GM08714 (cell line): ENCODE results near the gene CPA2.

Experiments
- H3K4me3 ChIP-seq: fragments of 200-500 bp; sonication (Bioruptor generic); 2 replicates; pipeline ENCODE4 v1.5.1; 2014; ENCODE audit warnings: mild to moderate bottlenecking, low read length, inconsistent platforms
- ZNF274 ChIP-seq: IDR thresholded peaks from 2 replicates; pipeline ENCODE4 v1.6.1; 2012; ENCODE audit warnings: mild to moderate bottlenecking, low read depth, low read length

Gene CPA2

DNA sequence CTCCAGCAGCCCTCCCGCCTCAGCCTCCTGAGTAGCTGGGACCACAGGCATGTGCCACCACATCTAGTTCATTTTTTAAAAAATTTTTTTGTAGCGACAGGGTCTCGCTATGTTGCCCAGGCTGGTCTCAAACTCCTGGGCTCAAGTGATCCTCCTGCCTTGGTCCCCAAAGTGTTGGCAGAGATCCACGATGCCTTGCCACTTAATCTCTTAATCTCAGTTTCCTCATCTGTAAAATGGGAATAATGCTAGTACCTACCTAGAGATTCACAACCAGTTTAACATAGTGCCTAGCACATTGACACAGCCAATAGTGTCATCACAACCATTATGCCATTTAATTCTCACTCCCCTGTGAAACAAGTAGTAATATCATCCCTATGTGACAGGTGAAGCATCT, 21.5 kb downstream of the CPA2 start:
- TF ChIP-seq ZNF274, result no peak

DNA sequence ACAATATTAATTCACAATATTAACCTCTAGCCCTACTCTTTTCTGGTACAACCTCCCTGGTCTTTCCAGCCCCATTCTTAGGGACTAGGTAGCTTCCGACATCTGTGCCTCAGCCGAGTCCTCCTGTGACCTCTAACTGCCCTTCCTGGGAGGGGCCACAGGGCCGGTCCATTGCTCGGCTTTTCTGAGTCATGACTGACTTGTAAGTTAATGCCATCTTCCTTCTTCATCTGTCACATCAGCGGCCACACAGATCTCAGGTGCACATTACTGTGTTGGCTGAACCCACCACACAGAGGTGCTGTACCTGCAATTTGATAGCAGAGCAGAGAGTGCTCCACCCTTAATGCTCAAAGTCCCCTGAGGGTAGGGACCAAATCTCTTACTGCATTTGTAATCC, 22.2 kb downstream of the CPA2 start:
- no peak overlapping the region for H3K4me3 ChIP-seq

More for the DNA sequence above, 21.5 kb downstream of the CPA2 start:
- H3K4me3 ChIP-seq, result no peak overlapping the region

DNA sequence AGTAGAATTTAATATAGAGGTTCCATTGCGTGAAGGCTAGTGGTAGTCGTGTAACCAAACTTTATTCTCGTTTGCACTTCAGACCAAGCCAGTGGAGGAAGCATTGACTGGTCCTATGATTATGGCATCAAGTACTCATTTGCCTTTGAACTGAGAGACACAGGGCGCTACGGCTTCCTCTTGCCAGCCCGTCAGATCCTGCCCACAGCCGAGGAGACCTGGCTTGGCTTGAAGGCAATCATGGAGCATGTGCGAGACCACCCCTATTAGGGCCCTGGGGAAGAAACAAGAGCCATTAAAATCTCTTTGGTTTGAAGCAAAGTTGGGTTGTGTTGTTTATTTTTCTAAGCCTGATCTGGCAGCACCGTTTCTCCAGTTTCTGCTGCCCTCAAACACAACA, 22.8 kb downstream of the CPA2 start:
- H3K4me3 ChIP-seq, result no peak overlapping the region
- TF ChIP-seq ZNF274, result no peak

More for the DNA sequence above, 22.2 kb downstream of the CPA2 start:
- TF ChIP-seq ZNF274, result no peak

DNA sequence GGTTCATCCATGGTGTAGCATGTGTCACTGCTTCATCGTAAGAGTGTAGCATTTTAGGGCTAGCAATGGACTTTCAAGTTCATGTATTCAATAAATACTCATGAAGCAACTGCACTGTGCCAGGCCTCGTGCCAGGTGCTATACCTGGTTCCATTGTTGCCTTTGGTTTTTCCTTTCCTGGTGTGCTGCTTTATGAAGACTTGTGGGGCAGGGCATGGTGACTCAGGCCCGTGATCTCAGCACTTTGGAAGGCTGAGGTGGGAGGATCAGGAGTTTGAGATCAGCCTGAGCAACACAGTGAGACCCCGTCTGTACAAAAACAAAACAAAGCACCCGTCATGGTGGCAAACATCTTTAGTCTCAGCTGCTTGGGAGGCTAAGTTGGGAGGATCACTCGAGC, 24.1 kb downstream of the CPA2 start:
- no peak for TF ChIP-seq ZNF274
- H3K4me3 ChIP-seq, result no peak overlapping the region

DNA sequence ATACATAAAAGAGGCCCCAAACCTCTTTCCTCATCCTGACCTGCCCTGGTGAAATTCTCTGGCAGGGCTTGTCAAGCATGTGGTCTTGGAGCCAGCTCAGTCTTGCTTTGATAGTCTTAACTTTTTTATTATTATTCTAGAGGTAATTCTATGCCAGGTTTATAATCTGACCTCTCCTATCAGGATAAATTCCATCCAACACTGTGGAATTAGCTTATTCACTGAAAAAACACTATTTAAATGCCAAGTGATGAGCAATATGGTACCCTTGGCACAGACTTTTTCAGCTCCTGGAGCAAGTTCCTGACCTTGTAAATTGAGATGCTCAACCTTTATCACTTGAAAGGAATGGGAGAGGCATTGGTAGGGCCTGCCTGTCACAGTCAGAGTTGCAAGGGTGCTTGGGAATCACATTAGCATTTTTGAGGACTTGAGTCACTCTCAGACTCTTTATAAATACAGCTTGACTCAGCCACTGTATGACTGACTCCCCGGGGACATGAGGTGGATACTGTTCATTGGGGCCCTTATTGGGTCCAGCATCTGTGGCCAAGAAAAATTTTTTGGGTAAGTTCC, 26.1 kb downstream of the CPA2 start, which contains the start of gene CPA4:
Gene CPA4 (plus strand): TSS at position 480 of the 576 bp plus-strand sequence. CDS start 20 bp downstream, at position 500.
- no peak for TF ChIP-seq ZNF274
- H3K4me3 ChIP-seq, result no peak within 1 kb of the TSS; the same call in 1 of the 2 replicates

DNA sequence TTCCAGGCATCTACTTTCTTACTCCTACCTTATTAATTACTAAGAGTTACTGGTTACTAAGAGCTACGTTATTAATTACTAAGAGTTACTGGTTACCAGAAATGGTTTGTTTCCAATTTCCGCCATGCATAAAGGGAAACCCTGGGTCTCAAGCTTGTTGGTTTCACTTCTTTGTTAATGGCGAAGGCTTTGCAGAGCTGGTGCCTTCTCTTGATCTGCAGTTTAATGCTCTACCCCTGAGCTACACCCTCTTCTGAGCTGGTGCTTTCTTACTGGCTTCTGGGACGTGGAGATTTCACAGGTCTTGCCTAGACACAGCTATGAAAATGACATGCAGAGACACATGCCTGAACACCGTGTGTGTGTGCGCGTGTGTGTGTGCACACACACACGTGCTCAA, 26.9 kb downstream of the CPA2 start:
- TF ChIP-seq ZNF274, result no peak
- H3K4me3 ChIP-seq, result no peak overlapping the region

DNA sequence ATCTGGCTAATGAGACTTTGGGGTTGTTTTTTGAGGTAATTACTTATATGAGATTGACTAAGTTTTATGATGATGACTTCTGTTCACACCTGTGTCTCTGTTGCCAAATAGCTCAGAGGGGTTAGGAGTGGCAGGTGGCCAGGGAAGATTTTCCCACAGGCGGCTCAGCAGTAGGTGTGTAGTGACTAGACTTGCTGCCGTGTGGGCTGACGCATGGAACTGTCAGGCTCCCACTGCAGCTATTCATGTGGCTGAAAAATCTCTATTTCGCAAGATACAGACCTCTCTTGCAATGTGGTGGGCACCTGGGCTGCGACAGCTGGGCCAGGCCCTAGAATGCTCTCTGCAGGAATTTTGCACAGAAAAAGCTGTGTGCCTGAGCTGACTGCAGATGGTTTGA, 27.7 kb downstream of the CPA2 start:
- TF ChIP-seq ZNF274, result no peak
- no peak overlapping the region for H3K4me3 ChIP-seq

DNA sequence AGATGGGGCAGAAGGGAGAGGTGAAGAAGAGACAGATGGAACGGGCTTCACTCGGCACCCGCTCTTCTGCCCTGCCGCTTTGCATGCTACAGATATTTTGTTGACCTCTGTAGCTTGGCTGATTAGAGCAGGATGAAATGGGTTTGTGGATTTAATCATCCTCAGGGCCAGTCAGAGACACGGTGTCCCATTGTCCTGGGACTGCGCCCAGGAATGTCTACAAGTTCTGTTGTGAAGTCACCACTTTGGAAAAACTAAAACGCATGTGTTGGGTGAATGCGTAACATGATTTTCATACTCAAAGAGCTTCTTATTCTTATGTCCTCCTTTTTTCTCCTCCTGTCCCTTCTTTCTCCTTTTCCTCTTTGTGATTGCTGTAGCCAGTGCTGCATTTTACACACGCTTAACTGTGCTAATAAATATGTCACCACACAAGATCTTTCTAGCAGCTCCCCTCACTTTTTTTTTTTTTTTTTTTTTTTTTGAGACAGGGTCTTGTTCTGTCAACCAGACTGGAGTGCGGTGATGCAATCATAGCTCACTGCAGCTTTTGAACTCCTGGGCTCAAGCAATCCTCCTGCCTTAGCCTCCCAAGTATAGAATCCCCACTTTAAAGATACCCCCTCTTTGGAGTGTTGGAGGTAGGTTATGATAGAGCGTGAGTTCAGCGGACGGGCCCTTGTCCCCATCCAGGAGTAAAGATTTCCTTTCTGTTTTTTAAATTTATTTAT, 29.7 kb downstream of the CPA2 start:
- no peak for TF ChIP-seq ZNF274
- H3K4me3 ChIP-seq, result no peak overlapping the region

DNA sequence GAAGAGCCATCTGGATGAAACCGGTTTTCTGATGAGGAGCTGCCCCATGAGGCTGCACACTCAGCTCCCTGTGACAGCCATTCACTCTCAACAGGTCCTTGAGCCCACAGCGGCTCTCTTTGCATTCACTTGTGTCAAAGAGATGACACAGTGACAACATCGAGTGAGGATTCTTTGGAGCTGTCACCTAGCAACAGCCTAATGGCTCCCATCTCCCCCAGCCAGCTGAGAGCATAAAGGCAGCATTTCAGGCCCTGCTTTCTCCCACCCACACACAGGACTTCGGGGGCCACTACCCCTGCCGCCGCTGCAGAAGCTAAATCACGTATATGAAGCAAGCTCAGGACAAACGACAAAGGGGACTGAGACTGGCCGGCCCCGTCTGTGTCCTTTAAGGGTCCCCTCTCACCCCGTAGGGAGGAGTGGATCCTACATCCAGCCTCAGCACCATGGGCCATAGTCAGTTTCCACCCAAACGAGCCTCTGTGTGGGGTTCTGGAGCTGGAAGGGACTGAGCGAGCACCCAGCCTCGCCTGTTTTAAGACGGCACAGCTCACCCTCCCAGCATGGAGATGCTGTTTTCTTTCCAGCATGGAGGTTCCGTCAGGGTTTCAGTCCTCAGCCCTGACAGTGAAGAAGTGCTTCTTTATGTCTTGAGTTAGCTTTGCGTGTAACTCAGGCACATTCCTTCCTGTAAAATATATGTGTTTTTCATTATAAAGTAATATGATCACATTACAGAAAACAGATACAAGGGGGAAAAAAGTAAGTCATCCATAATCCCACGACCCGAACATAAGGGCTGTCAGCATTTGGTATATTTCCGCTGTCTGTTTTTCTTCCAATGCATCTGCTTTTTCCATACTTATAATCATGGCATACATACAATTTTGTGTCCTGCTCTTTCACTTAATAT, 31.2 kb downstream of the CPA2 start:
- no peak overlapping the region for H3K4me3 ChIP-seq
- no peak for TF ChIP-seq ZNF274

DNA sequence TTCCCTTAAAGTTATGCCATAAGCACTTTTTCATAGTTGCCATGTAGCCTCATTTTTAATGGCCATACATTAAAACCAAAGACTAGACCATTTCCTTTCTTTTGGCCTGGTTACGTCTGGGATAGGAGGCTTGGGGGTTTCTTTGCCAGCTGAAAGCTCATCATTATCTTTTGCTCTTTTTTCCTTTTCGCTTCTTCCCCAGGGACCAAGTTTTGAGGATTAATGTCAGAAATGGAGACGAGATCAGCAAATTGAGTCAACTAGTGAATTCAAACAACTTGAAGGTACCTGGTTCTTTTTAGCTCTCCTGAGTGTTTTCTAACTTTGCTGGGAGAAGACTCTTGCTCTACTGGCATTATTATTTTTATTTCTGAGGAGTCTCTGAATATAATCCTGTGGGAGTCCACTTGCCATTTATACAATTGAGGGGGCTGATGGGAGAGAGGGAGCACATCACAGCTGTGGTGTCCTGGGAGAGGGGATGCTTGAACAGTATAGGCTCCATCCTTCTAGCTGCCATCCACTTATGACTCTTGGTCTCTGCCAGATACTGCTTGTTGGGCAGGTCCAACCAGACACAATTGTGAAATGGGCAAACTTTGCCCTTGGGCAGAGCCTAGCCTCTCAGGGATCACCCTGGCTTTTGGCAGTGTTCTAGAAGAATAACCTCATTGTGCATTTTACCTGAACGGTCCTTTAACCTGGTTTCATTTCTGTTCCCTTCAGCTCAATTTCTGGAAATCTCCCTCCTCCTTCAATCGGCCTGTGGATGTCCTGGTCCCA, 32.1 kb downstream of the CPA2 start:
- no peak for TF ChIP-seq ZNF274
- no peak overlapping the region for H3K4me3 ChIP-seq

DNA sequence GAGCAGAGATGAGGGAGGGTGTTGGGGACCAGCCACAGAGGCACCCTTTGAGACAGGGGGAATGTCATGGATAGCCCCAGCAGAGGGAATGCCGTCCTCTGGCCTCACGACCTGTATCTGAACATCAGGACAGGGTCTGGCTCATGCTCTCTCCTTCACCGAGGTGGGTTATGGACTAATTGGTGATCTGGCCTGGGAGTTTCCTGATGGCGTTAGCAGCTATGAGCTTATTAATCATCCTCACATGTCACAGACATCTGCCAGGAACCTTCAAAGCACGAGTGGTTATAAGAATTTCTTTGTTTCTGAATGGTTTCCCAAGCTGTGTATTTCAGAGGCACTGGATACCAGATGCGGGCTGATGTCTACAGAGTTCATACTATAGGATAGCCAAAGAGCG, 33.2 kb downstream of the CPA2 start:
- no peak for TF ChIP-seq ZNF274
- no peak overlapping the region for H3K4me3 ChIP-seq

DNA sequence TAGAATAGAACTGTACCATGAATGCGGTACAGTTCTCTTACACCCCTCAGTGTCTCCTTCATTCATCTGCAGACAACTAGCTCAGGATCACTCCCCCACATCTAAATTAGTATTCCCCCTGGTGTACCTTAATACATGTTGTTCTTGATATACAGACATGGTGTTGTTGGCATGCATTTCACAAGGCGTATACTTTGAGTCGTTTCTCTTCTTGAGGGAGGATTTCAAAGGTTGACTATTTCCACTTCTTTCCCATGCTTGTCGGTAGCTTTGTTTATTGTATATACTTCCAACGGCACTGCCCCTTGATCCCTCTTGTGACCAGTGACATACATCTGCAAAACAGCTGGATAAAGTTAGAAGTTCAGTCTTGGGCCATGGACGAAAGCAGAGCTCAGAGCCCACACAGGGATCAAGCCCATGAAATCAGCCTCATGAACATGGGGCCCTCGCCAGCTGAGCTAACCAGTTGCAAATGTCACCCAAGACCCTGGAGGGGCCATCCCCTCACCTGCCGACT, 34.9 kb downstream of the CPA2 start:
- TF ChIP-seq ZNF274, result no peak
- H3K4me3 ChIP-seq, result no peak overlapping the region

DNA sequence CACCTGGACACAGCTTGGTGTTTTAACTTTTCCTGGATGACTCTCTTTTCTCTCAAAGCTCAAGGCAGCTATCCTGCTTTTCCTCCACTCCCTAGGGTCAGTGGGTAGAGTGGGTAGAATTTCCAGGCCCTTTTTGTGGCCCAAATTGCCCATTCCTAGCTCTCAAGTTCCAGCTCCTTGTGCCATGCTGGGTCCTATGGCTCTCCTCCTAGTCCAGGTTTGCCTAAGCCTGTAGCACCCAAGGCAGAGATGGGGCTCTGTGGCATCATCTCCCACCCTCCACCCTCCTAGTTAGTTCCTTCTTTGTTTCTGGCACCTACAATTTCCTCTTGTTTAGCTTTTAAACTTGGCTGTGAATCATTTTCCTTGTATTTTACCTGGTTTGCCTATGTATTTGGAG, 36.0 kb downstream of the CPA2 start:
- no peak overlapping the region for H3K4me3 ChIP-seq
- TF ChIP-seq ZNF274, result no peak

DNA sequence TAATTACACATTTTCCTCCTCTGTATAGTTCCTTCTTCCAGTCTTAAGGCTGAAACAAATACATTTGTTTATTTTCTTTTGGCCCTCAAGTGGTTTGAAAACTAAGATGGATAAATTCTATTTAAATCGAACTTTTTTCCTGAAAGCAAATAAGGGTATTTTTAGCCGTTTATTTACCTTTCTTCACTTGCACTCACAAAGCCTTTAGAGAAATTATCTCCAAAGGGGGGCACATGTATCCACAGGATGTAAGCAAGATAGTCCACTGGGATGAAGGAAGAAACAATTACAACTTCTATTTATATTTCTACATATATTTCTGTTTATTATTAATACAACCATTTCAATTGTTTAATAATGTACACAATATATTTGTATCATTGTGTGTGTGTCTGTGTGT, 36.5 kb downstream of the CPA2 start:
- TF ChIP-seq ZNF274, result no peak
- H3K4me3 ChIP-seq, result no peak overlapping the region
